Measurements from ENCODE around the gene PELI1.

Gene PELI1

GRCh38 chr2:64144057-64145013, at the start of gene PELI1:
TSS of gene PELI1 (minus strand) at chr2:64144420. CDS start at chr2:64108310, 36,110 bp downstream.
- H3K9me3 Mint-ChIP-seq: no peaks in the 10 kb centered on the region
- peak within 1 kb of the TSS; percentile 89 to 99 for H3K4me3 Mint-ChIP-seq
- H3K4me1 Mint-ChIP-seq: peaks cover 18% of the 10 kb centered on the region
- H3K27ac Mint-ChIP-seq: peak within 1 kb of the TSS; percentile 98 to 99
- no peaks in the 10 kb centered on the region for H3K27me3 Mint-ChIP-seq
- ATAC-seq: peak; percentile 94
- peak; percentile 85 to 92 for DNase-seq

- Mint-ChIP-seq H3K9me3 (no peaks in the 10 kb centered on the region), H3K4me3 (no peak overlapping the region), H3K27me3 (no peaks in the 10 kb centered on the region), H3K27ac (no peak overlapping the region), H3K4me1 (peaks cover 33% of the 10 kb centered on the region)
- ATAC-seq (no peak), DNase-seq (no peak)
Measured at GRCh38 chr2:64193491-64193890, 49.3 kb upstream of the PELI1 start.

- Mint-ChIP-seq H3K27ac (no peak overlapping the region), H3K4me3 (no peak overlapping the region), H3K4me1 (peaks cover 33% of the 10 kb centered on the region), H3K9me3 (no peaks in the 10 kb centered on the region), H3K27me3 (no peaks in the 10 kb centered on the region)
- ATAC-seq (no peak), DNase-seq (no peak)
Measured at GRCh38 chr2:64192664-64193105, 48.5 kb upstream of the PELI1 start.

GRCh38 chr2:64192125-64192479, 47.9 kb upstream of the PELI1 start:
- ATAC-seq (no peak), DNase-seq (no peak)
- Mint-ChIP-seq H3K4me3 (no peak overlapping the region), H3K27me3 (no peaks in the 10 kb centered on the region), H3K9me3 (no peaks in the 10 kb centered on the region), H3K27ac (no peak overlapping the region), H3K4me1 (peaks cover 33% of the 10 kb centered on the region)

GRCh38 chr2:64189586-64189985, 45.4 kb upstream of the PELI1 start:
- no peak for ATAC-seq
- Mint-ChIP-seq H3K4me3 (no peak overlapping the region), H3K27me3 (peaks cover 10% of the 10 kb centered on the region), H3K9me3 (no peaks in the 10 kb centered on the region), H3K27ac (peak overlapping the region in 1 of 2 donors; percentile 69), H3K4me1 (peaks cover 39% of the 10 kb centered on the region)
- no peak for DNase-seq

- Mint-ChIP-seq H3K27me3 (peaks cover 10% of the 10 kb centered on the region), H3K9me3 (no peaks in the 10 kb centered on the region), H3K4me1 (peaks cover 39% of the 10 kb centered on the region), H3K4me3 (no peak overlapping the region), H3K27ac (no peak overlapping the region)
- ATAC-seq (no peak), DNase-seq (no peak)
Measured at GRCh38 chr2:64189167-64189566, 44.9 kb upstream of the PELI1 start.

GRCh38 chr2:64186699-64187605, 42.7 kb upstream of the PELI1 start:
- Mint-ChIP-seq H3K27me3 (peaks cover 19% of the 10 kb centered on the region), H3K4me3 (no peak overlapping the region), H3K9me3 (no peaks in the 10 kb centered on the region), H3K27ac (no peak overlapping the region), H3K4me1 (peaks cover 34% of the 10 kb centered on the region)
- DNase-seq: no peak
- ATAC-seq: no peak

GRCh38 chr2:64179582-64180321, 35.5 kb upstream of the PELI1 start:
- H3K9me3 Mint-ChIP-seq: no peaks in the 10 kb centered on the region
- H3K4me3 Mint-ChIP-seq: peak overlapping the region; percentile 39 to 43
- no peak for DNase-seq
- H3K27me3 Mint-ChIP-seq: peaks cover 9% of the 10 kb centered on the region
- H3K27ac Mint-ChIP-seq: peak overlapping the region; percentile 46 to 67
- peak; percentile 94 for ATAC-seq
- H3K4me1 Mint-ChIP-seq: peaks cover 38% of the 10 kb centered on the region

- no peaks in the 10 kb centered on the region for H3K9me3 Mint-ChIP-seq
- no peak overlapping the region for H3K27ac Mint-ChIP-seq
- H3K4me1 Mint-ChIP-seq: peaks cover 43% of the 10 kb centered on the region
- DNase-seq (no peak), ATAC-seq (no peak)
- no peak overlapping the region for H3K4me3 Mint-ChIP-seq
- H3K27me3 Mint-ChIP-seq: no peaks in the 10 kb centered on the region
Measured at GRCh38 chr2:64177315-64177714, 33.1 kb upstream of the PELI1 start.

GRCh38 chr2:64175419-64176197, 31.4 kb upstream of the PELI1 start:
- H3K9me3 Mint-ChIP-seq: no peaks in the 10 kb centered on the region
- no peak for DNase-seq
- H3K4me1 Mint-ChIP-seq: peaks cover 28% of the 10 kb centered on the region
- no peak overlapping the region for H3K4me3 Mint-ChIP-seq
- ATAC-seq: no peak
- H3K27ac Mint-ChIP-seq: no peak overlapping the region
- no peaks in the 10 kb centered on the region for H3K27me3 Mint-ChIP-seq

- Mint-ChIP-seq H3K27ac (no peak overlapping the region), H3K9me3 (no peaks in the 10 kb centered on the region), H3K4me3 (no peak overlapping the region), H3K27me3 (no peaks in the 10 kb centered on the region), H3K4me1 (peaks cover 14% of the 10 kb centered on the region)
- ATAC-seq (no peak), DNase-seq (no peak)
Measured at GRCh38 chr2:64173156-64174135, 29.2 kb upstream of the PELI1 start.

- no peak overlapping the region for H3K4me3 Mint-ChIP-seq
- no peaks in the 10 kb centered on the region for H3K27me3 Mint-ChIP-seq
- no peak overlapping the region for H3K27ac Mint-ChIP-seq
- H3K4me1 Mint-ChIP-seq: peaks cover 6% of the 10 kb centered on the region
- ATAC-seq (no peak), DNase-seq (no peak)
- no peaks in the 10 kb centered on the region for H3K9me3 Mint-ChIP-seq
Measured at GRCh38 chr2:64168756-64169155, 24.5 kb upstream of the PELI1 start.

- DNase-seq: no peak
- ATAC-seq: no peak
- no peak overlapping the region for H3K27ac Mint-ChIP-seq
- no peaks in the 10 kb centered on the region for H3K27me3 Mint-ChIP-seq
- peaks cover 4% of the 10 kb centered on the region for H3K4me1 Mint-ChIP-seq
- H3K4me3 Mint-ChIP-seq: no peak overlapping the region
- no peaks in the 10 kb centered on the region for H3K9me3 Mint-ChIP-seq
Measured at GRCh38 chr2:64168201-64168600, 24.0 kb upstream of the PELI1 start.
